GM18498 (cell line): ENCODE results near the gene TCF20.
A peak's percentile ranks its signal among the peaks of the same experiment; 100 is the strongest.

Experiments
- ATAC-seq: cut with Tn5 transposase; IDR thresholded peaks from one replicate; pipeline ENCODE4 v1.9.1; 2021; ENCODE audit warnings: mild to moderate bottlenecking, moderate library complexity; ENCODE audit not compliant: unreplicated experiment

Gene TCF20

DNA sequence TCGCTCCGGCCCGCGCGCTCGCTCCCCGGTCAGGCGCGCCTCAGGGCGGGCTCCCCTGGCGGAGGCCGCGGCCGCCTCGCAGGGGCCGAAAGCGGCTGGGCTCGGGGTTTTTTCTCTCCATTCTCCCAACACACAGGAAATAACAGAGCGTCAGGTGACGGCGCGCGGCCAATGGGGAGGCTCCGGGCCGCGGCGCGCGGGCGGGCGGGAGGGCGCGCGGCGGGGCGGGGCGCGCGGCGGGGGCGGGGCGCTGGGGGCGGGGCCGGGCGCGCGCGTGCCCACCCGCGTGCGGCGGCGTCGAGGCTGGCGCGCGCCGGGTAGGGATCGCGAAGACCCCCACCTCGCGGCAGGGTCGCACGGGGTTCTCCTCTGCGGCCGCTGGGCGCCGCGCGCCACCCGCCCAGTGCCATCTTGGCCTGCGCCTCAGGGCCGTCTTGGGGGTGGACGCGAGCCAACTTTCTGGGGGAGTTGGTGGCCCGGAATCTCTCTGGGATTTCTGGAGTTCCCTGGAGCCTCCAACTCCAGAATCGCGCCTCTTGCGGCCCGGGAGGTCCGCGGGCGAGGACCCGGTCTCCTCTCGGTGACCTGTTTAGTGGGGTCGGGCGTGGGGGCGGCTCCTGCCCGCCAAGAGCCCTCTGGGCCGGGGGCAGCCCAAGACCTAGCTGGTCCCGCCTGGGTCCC, at the start of gene TCF20:
TCF20 (minus strand) TSS at position 144 of the 681 bp plus-strand sequence. CDS start 55,348 bp downstream, outside the sequence.
- peak; percentile 61 for ATAC-seq

- no peak for ATAC-seq
Measured at GRCh38 chr22:42319386-42319785, 48.9 kb upstream of the TCF20 start.

GRCh38 chr22:42318967-42319366, 48.5 kb upstream of the TCF20 start:
- no peak for ATAC-seq

GRCh38 chr22:42317691-42318547, 47.5 kb upstream of the TCF20 start:
- ATAC-seq, result no peak

GRCh38 chr22:42317008-42317407, 46.6 kb upstream of the TCF20 start:
- ATAC-seq, result no peak

GRCh38 chr22:42315392-42315756, 44.9 kb upstream of the TCF20 start:
- ATAC-seq, result no peak

DNA sequence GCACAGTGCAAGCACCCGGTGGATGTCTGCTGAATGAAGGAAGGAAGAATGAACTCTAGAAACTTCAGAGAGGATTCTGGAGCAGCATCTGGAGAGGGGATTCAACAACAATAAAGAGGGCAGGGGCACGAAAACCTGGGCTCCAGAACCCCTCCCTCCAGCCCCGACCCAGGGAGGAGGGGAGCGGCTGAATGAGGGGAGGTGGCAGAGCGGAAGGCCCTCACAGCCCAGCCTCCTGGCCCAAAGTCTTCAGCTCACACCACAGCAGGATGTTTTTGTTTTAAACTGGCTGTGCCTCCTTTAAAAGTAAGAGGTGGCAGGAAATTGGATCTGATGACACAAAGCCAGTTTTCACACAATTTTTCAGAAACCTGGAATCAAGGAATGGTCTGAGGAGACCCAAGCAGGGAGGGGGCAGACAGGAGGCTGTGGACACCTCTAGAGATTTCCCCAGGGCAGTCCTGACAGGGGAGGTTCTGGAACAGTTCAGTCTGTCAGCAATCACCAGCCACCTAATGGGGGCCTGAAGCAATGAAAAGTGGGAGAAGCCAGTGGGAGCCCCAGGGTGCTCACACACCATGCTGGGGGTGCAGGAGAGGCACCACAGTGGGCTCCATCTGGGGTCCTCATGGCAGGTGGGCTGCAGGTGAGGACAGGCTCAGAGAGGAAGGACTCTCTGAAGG, 44.4 kb upstream of the TCF20 start:
- no peak for ATAC-seq

DNA sequence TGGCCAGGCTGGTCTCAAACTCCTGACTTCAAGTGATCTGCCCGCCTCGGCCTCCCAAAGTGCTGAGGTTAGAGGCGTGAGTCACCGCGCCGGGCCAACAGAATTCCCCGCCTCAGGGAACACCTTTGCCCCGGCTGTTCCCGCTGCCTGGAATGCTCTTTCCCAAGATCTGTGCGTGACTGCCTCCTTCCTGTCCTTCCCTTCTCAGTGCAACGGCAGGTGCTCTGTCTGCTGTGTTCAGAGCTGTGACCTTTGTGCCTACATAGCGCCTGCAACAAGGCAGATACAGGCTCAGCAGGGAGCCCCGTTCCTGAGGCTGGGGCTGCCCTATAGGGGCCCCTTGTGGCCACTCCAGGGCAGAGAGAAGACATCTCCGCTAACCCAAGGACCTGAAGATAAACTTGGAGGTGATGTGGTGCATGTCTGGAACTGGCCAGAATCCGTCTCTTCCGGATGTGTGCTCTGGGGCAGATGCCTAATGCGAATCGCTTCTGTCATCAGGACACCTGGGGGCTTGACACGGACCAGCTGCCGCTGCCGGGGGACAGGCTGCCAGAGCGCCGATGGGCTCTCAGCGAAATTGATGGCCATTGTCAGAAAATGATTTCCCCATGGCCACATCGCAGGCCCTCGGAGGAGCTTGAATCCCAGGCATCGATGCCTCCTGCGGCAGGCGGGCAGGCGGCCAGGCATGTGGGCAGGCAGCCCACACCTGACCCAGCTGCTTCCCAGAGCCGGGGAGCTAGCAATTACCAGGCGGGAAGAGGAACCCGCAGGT, 43.5 kb upstream of the TCF20 start:
- ATAC-seq, result no peak

DNA sequence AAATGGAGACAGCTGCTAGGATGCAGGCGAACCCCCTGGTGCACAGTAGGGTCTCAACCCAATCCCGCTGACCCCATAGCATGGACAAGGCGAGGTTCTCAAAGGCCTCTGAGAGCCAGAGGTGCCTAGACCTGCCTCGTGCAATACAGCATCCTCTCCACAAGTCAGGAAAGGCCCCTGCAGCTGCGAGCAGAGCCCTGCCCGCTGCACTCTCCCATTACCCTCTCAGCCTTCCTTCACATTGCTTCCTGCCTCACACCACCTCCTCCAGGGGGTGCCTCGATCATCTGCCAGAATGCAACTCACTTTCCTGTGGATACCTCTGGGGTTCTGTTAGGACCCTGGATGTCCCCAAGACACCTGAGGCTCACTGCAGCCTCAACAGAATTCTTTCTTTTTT, 42.8 kb upstream of the TCF20 start:
- no peak for ATAC-seq

DNA sequence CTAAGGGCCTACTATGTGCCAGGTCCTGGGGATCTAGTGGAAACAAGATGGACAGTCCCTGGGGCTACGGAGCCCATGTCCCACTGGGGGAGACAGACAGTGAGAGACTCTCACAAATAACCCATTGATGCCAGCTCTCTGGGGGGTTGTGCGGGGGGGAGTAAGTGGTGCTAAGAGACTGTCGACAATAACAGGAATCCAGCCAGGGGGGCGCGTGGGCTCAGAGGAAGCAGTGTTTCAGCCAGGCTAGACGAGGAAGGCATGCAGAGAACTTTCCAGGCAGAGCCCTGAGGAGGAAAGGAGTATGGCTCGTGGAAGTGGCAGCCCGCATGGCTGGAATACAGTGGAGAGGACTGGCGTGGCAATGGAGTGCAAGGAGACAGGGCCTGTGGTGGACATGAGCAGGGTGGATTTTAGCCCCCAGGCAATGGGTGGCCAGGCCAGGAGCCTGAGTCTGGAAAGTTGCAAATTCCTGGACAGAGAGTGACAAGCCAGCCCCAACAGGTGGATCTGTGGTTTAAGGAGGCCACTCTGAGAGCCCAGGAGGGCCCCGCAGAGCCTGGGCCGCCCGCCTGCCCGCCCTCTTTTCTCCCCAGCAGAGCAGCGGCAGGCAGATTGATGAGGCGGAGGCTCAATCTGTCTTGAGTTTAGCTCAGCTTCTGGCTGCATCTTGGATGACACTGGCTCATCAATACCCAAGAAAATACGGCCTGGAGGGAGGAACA, 40.0 kb upstream of the TCF20 start:
- no peak for ATAC-seq

DNA sequence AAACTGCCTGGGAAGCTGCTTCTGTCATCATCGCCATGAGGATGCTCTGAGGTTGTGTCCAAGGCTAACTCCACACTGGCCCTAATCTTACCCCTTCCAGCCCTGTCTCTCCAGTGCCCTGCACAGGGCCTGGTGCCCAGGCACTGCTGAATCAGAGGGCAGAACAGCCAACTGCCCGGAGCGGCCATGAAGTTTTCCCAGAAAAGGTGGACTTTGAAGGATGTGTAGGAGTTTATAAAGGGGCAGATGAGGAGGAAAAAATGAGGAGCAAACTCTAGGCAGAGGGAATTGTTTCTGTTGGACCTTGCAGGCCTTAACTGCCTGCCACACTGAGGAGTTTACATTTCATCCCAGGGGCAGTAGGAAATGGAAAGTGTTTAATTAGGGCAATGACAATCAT, 39.4 kb upstream of the TCF20 start:
- no peak for ATAC-seq

- ATAC-seq, result no peak
Measured at GRCh38 chr22:42308892-42309468, 38.5 kb upstream of the TCF20 start.

GRCh38 chr22:42307806-42308563, 37.5 kb upstream of the TCF20 start:
- ATAC-seq, result no peak

DNA sequence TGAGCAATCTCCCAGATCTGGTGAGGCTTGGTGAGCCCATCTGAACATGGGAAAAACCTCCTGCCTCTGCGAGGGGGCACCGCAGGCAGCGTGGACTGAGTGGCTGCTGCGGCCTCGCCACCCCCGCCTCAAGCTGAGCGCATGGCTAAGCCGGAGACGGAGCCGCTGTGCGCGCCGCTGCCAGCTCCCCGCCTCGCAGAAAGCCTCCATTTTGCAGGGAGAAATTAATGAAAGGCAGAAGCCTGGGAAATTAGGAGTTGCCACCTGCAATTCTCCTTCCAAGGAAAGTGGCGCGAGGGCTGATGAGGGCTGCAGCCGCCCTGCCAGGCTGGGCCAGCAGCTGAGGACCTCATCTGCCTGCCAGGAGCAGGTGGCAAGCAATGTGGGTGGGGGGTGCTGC, 35.6 kb upstream of the TCF20 start:
- ATAC-seq, result no peak

DNA sequence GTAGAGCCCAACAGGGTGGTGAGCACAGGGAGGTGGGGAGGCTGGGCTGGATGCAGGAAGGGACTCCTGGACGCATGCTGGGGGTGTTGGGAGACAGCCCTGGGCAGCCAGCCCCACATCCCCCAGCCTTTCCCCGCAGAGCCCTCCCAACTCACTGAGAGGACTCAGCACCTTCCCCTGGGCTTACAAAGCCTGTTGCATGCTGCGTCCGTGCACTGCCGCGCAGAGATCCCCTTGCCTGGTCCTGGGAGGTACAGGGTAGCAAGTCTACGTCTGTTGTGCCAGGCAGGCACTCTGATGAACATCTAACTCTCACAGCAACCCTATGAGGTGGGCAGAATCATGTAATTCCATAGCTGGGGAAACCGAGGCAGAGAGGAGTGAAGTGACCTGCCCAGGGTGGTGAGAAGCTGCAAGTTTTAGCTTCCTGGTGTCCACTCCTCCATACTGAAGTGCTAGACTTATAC, 33.9 kb upstream of the TCF20 start:
- ATAC-seq, result no peak

DNA sequence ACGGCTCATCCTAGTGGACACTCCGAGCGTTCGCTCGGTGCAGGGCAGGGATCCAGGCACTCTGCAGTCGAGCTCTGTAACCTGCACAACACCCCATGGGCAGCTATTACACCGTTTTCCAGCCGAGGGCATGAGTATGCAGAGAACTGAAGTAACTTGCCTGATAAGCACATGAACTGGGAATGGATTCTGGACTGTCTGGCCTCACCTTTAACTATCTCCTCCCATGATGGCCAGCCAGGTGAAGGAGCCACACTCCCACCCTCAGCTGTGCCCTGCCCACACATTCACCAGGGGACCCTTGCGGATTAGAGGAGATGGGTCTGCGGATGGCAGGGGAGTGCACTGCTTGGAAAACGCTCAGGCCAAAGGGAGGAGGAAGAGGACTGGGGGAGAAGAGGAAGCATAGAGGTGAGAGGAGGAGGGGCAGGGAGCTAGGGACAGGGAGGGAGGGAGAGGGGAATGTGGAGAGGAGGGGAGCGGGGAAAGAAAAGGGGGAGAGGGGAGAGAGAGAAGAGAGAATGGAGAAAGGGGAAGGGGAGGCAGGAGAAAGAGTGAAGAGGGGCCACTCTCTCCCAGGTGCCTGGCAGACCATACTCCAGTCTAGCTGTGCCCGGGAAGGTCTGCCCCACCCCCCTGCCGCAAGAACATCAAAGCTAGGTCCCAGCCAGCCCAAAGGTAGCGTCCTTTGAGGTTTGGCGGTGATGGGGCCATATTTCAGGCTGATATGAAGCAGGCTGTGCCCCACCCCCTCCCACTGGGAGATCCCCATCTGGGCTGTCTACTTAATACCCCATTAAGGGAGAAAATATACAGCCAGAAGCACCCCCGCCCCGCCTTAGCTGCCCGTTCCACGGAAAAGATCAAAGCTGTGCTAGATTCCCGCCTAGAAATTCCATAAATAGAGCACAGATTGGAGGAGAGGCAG, 33.2 kb upstream of the TCF20 start:
- ATAC-seq, result no peak

- no peak for ATAC-seq
Measured at GRCh38 chr22:42301742-42302102, 31.3 kb upstream of the TCF20 start.

DNA sequence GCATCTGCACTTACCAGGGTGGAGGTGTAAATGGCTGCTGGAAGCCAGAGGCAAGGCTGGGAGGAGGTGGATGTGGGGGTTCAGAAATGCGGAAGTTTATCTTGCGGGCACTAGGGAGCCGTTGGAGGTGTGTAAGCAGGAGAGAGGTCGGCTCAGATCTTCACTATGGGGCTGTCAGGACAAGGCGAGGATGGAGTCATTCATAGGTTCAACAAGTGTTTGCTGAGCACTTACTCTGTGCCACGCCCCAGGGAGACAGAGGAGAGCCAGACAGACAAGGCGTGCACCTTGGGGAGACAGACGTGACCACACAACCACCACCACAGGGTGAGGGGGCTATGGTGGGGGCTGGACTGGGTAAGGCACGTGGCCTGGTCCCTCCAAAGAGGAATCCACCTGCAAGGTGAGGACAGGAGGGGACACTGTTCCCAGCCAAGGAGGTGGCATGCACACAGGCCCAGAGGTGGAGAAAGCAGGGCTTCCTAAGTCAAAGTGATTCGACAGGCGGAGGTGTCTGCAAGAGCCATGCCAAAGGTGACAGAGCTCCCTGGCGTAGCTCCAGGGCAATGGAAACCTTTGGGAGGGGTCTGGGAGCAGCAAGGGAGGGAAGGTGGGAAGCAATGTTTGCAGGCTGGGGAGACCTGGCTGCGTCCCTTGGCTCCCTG, 30.8 kb upstream of the TCF20 start:
- ATAC-seq, result no peak
